ENCODE data around the gene POLRMT. TPM values are rescaled to one million over a fixed set of nuclear protein-coding genes. Genes with fewer than 3 reads are reported as not detected.

Gene POLRMT
- total RNA-seq, 1 experiment from 2014 or later = 104 TPM

- H3K4me1 Mint-ChIP-seq = peaks cover 2 to 8% of the 10 kb centered on the region in 2 experiments; a peak in 1 of 4 replicates
- Histone ChIP-seq H3K14ac (ENCODE audit: insufficient read depth, low read length) (no peak within 1 kb of the TSS), H3K4me1 (ENCODE audit: insufficient read depth, low read length) (no peaks in the 10 kb centered on the region), H3T11ph (ENCODE audit: low read length) (no peak within 1 kb of the TSS), H2BK20ac (ENCODE audit: low read depth, low read length, poor library complexity, severe bottlenecking) (no peak within 1 kb of the TSS), H3K56ac (ENCODE audit: insufficient read length, low read depth, low read length) (no peak within 1 kb of the TSS), H2AFZ (ENCODE audit: low read length) (no peak within 1 kb of the TSS), H3K79me1 (ENCODE audit: insufficient read depth, low read depth, low read length, poor library complexity, severe bottlenecking) (no peaks in the 10 kb centered on the region), H2BK15ac (ENCODE audit: low read depth, low read length) (no peak within 1 kb of the TSS), H4K91ac (ENCODE audit: insufficient read length, low read depth, low read length) (no peak within 1 kb of the TSS), H3K23me2 (ENCODE audit: insufficient read length, low read depth, low read length, poor library complexity, severe bottlenecking) (no peaks in the 10 kb centered on the region), H3K9ac (ENCODE audit: extremely low read depth, insufficient read length, low read length) (no peak within 1 kb of the TSS), H3K27ac (ENCODE audit: insufficient read length, low read depth, low read length) (no peak within 1 kb of the TSS), H3K4me2 (ENCODE audit: insufficient read depth, insufficient read length, low read length) (peak within 1 kb of the TSS; percentile 15), H4K20me1 (ENCODE audit: control insufficient read depth, insufficient read depth, insufficient read length) (peaks cover 3% of the 10 kb centered on the region), H2AK5ac (ENCODE audit: insufficient read length, low read length) (no peak within 1 kb of the TSS), H3K79me2 (ENCODE audit: insufficient read depth, low read length) (no peaks in the 10 kb centered on the region), H3K18ac (ENCODE audit: insufficient read length, low read depth, low read length) (no peak within 1 kb of the TSS), H3K4ac (ENCODE audit: low read depth, low read length) (no peak within 1 kb of the TSS), H2BK5ac (ENCODE audit: insufficient read length, low read length) (no peak within 1 kb of the TSS), H3K9me3 (ENCODE audit: control insufficient read depth, low read depth, low read length) (no peaks in the 10 kb centered on the region), H2BK12ac (ENCODE audit: insufficient read length, low read depth, low read length) (no peak within 1 kb of the TSS), H3K27me3 (ENCODE audit: insufficient read depth, low read length) (peaks cover 12% of the 10 kb centered on the region; the same call in 1 of the 2 replicates), H3K23ac (ENCODE audit: insufficient read length, low read depth, low read length) (no peak within 1 kb of the TSS), H2BK120ac (ENCODE audit: low read depth, low read length, poor library complexity, severe bottlenecking) (no peak within 1 kb of the TSS), H4K5ac (ENCODE audit: insufficient read length, low read depth, low read length) (no peak within 1 kb of the TSS), H4K8ac (replicated peaks; ENCODE audit: insufficient read length, low read depth, low read length) (no peak within 1 kb of the TSS)
- no CpG with 5 or more reads among the region's 132 CpGs for WGBS (ENCODE audit: extremely low coverage, insufficient read length, low lambda C conversion rate)
- DNase-seq = no peak
- TF ChIP-seq CTCF (conservative IDR thresholded peaks at IDR 0.05) = no peak
- H3K36me3 Mint-ChIP-seq (ENCODE audit: insufficient read depth in 1 of 3, low read depth in 3 of 3) = no peaks in the 10 kb centered on the region
- H3K27ac Mint-ChIP-seq = no peak within 1 kb of the TSS
- H3K4me3 Mint-ChIP-seq = peak within 1 kb of the TSS; percentile 47 to 73
- H3K27me3 Mint-ChIP-seq (ENCODE audit: low read depth) = peaks cover 50% of the 10 kb centered on the region
- H3K9me3 Mint-ChIP-seq = no peaks in the 10 kb centered on the region
These were observed 43.5 kb downstream of the POLRMT start, which contains the start of gene HCN2 for GRCh38 chr19:589693-590395. Gene HCN2, plus strand, starts transcription at chr19:589881. Its CDS starts 65 bp downstream, at chr19:589946.
